OCI-LY7 (cell line): ENCODE results near the gene YWHAB. TPM values are rescaled to one million over a fixed set of nuclear protein-coding genes. Genes with fewer than 3 reads are reported as not detected.

Source experiments
- BruUV-seq: library from RNA; stranded (reverse); fragments of 400-500 nt; replicated peaks from 2 replicates; lab custom pipeline; 2021; lab: Mats Ljungman, UMichigan
- CTCF ChIA-PET: fragments of 300-600 bp; sonication (Branson Sonifier 250); formaldehyde crosslinking; loops from one replicate; lab custom pipeline; 2022; ENCODE audit warnings: antibody characterized with exemption; ENCODE audit not compliant: unreplicated experiment; lab: Charles Lee
- POLR2A ChIA-PET: fragments of 300-600 bp; sonication (Branson Sonifier 250); formaldehyde crosslinking; loops from one replicate; lab custom pipeline; 2022; ENCODE audit warnings: antibody characterized with exemption; lab: Charles Lee
- DNase-seq: peaks from one replicate; pipeline ENCODE4 v3.0.0-alpha.2; 2015; ENCODE audit warnings: low spot score
- H2AFZ ChIP-seq: fragments of 200-600 bp; sonication (generic), shearing (Covaris generic); 2 replicates; pipeline ENCODE4 v1.6.1; 2014; ENCODE audit warnings: mild to moderate bottlenecking, antibody characterized with exemption, low read length, moderate library complexity
- H3K27ac ChIP-seq: fragments of 200-600 bp; sonication (generic); 2 replicates; pipeline ENCODE4 v1.5.1; 2014; ENCODE audit warnings: mixed run types, low read depth, mild to moderate bottlenecking, moderate library complexity, low read length, inconsistent platforms; ENCODE audit not compliant: poor library complexity, severe bottlenecking
- H3K36me3 ChIP-seq: fragments of 200-600 bp; sonication (generic); 2 replicates; pipeline ENCODE4 v1.6.1; 2014; ENCODE audit warnings: mild to moderate bottlenecking, antibody characterized with exemption, low read length, moderate library complexity, mixed read lengths; ENCODE audit not compliant: insufficient read depth
- H3K4me1 ChIP-seq: fragments of 200-600 bp; sonication (generic); 2 replicates; pipeline ENCODE4 v1.5.1; 2014; ENCODE audit warnings: mild to moderate bottlenecking, low read length; ENCODE audit not compliant: insufficient read depth, poor library complexity, severe bottlenecking
- H3K4me2 ChIP-seq: fragments of 200-600 bp; sonication (generic); 2 replicates; pipeline ENCODE4 v1.6.1; 2014; ENCODE audit warnings: mild to moderate bottlenecking, low read length
- H3K4me3 ChIP-seq: fragments of 200-600 bp; sonication (generic); 2 replicates; pipeline ENCODE4 v1.5.1; 2014; ENCODE audit warnings: mild to moderate bottlenecking, low read depth, low read length; ENCODE audit not compliant: poor library complexity, severe bottlenecking
- H3K79me2 ChIP-seq: fragments of 200-600 bp; sonication (generic); 2 replicates; pipeline ENCODE4 v1.6.1; 2016; ENCODE audit warnings: low read depth, mild to moderate bottlenecking, low read length, moderate library complexity, mixed read lengths; ENCODE audit not compliant: insufficient read depth
- H3K9me2 ChIP-seq: fragments of 200-600 bp; sonication (generic); 2 replicates; pipeline ENCODE4 v1.6.1; 2016; ENCODE audit warnings: mild to moderate bottlenecking, low read length, mixed read lengths; ENCODE audit not compliant: insufficient read depth
- H3K9me3 ChIP-seq: fragments of 200-600 bp; sonication (generic); 2 replicates; pipeline ENCODE4 v1.6.1; 2014; ENCODE audit warnings: mild to moderate bottlenecking, mixed run types, low read length, mixed read lengths
- H4K20me1 ChIP-seq: fragments of 200-600 bp; sonication (generic); 2 replicates; pipeline ENCODE4 v1.6.1; 2014; ENCODE audit warnings: mild to moderate bottlenecking, antibody characterized with exemption, low read length, moderate library complexity, mixed read lengths; ENCODE audit not compliant: insufficient read depth
- EZH2phosphoT487 ChIP-seq: fragments of 200-600 bp; sonication (generic); IDR thresholded peaks from 2 replicates; pipeline ENCODE4 v1.6.1; 2018; ENCODE audit warnings: low read depth, borderline replicate concordance, mild to moderate bottlenecking, mixed run types, antibody characterized with exemption, low read length, moderate library complexity, mixed read lengths
- intact Hi-C: fragments of 100-400 bp; cut with micrococcal nuclease; formaldehyde crosslinking; loops from one replicate; pipeline ENCODE4 v1.10.0; 2022; ENCODE audit not compliant: unreplicated experiment
- total RNA-seq, 2 experiments: library from RNA; depleted of rRNA in 1 of 2; stranded (reverse); fragments of >200 nt in 1 of 2; shearing (Covaris generic) in 1 of 2; gene quantifications; 2 replicates each; pipeline ENCODE4 v1.2.3, GENCODE V29; 2014 to 2022
- TF ChIP-seq, protein P1 (sequence below): fragments of 200-600 bp; sonication (generic); conservative IDR thresholded peaks from 2 replicates; pipeline ENCODE4 v1.5.1; 2014; ENCODE audit warnings: mild to moderate bottlenecking, antibody characterized with exemption, low read length, moderate library complexity, mixed read lengths

The YWHAB gene
- total RNA-seq, 2 experiments from 2014 or later, result 72.8 to 245 TPM

DNA sequence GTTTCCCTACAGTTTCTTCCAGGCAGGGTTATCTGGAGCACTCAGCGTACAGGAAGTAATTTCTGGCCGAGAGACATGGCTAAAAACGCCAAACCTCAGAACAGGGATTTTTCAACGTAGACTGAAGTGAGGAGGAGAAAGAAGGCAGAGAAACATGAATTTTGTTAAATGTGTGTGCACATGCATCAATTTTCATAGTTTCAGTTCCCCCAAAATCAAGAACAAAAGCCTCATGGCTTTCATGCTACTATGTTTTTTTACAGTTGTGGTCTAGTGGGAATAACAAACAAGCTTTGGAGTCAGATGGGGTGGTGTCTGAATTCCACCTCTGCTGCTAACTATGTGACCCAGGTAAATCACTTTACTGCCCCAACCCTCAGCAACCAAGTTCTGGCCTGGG is 69.8 kb downstream of the YWHAB start:
- no peak overlapping the region for H2AFZ ChIP-seq
- H3K27ac ChIP-seq, result peak overlapping the region; percentile 61
- BruUV-seq, result no TSS peak
- intact Hi-C loops, result no loop called here
- peaks cover 37% of the 10 kb centered on the region for H3K79me2 ChIP-seq
- no peaks in the 10 kb centered on the region for H3K9me2 ChIP-seq
- H3K4me1 ChIP-seq, result peaks cover 34% of the 10 kb centered on the region
- CTCF ChIA-PET, result no interaction called here
- H3K9me3 ChIP-seq, result no peaks in the 10 kb centered on the region
- POLR2A ChIA-PET, result interaction anchor here (1.1 kb wide), 1 partner anchor 67 kb away, joined by 4 read pairs; no protein-coding TSS in a partner anchor
- H4K20me1 ChIP-seq, result peaks cover 5% of the 10 kb centered on the region; the same call in 1 of the 2 replicates
- peak overlapping the region; percentile 53 for H3K4me2 ChIP-seq
- H3K36me3 ChIP-seq, result peaks cover 84% of the 10 kb centered on the region
- DNase-seq, result no peak
- TF ChIP-seq EZH2phosphoT487, result no peak
- TF ChIP-seq, protein P1, sequence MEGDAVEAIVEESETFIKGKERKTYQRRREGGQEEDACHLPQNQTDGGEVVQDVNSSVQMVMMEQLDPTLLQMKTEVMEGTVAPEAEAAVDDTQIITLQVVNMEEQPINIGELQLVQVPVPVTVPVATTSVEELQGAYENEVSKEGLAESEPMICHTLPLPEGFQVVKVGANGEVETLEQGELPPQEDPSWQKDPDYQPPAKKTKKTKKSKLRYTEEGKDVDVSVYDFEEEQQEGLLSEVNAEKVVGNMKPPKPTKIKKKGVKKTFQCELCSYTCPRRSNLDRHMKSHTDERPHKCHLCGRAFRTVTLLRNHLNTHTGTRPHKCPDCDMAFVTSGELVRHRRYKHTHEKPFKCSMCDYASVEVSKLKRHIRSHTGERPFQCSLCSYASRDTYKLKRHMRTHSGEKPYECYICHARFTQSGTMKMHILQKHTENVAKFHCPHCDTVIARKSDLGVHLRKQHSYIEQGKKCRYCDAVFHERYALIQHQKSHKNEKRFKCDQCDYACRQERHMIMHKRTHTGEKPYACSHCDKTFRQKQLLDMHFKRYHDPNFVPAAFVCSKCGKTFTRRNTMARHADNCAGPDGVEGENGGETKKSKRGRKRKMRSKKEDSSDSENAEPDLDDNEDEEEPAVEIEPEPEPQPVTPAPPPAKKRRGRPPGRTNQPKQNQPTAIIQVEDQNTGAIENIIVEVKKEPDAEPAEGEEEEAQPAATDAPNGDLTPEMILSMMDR, result no peak
- peak overlapping the region; percentile 10 for H3K4me3 ChIP-seq

DNA sequence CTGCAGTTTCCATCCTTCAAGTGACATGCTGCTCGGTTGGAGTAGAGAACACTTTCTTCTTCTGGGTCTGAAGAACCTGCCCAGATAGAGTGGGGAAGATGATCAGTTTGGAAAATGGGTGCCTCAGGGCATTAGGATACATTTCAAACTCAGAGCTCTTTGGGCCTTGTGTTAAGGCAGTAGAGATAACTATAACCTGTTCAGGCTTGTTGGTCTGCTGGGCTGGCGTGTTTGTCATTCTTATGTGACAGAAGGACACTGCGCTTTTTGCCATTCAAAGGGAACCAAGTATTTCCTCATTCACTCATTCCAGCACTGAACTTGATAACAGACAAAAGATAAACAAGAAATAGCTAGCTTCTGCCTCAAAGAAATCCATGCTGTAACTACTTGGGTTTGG is 70.9 kb downstream of the YWHAB start:
- no TSS peak for BruUV-seq
- H3K79me2 ChIP-seq, result peaks cover 37% of the 10 kb centered on the region
- CTCF ChIA-PET, result no interaction called here
- no peaks in the 10 kb centered on the region for H3K9me3 ChIP-seq
- H3K27ac ChIP-seq, result no peak overlapping the region
- H3K4me1 ChIP-seq, result peaks cover 45% of the 10 kb centered on the region
- TF ChIP-seq EZH2phosphoT487, result no peak
- TF ChIP-seq, protein P1, result no peak
- H3K9me2 ChIP-seq, result no peaks in the 10 kb centered on the region
- H2AFZ ChIP-seq, result no peak overlapping the region
- H3K4me3 ChIP-seq, result no peak overlapping the region
- intact Hi-C loops, result no loop called here
- POLR2A ChIA-PET, result interaction anchor here (0.9 to 1.4 kb wide), 2 partner anchors 11 to 21 kb away, joined by 3 to 4 read pairs; no protein-coding TSS in a partner anchor
- DNase-seq, result no peak
- peaks cover 73% of the 10 kb centered on the region for H3K36me3 ChIP-seq
- peak overlapping the region; percentile 53 for H3K4me2 ChIP-seq
- H4K20me1 ChIP-seq, result peaks cover 5% of the 10 kb centered on the region; the same call in 1 of the 2 replicates

Other genes starting within 250 kb of the YWHAB start
- gene ADA, start 234.0 kb upstream of the YWHAB start, total RNA-seq (2014; rRNA removed; shearing (Covaris generic)), result 67.0 and 78.2 TPM in 2 replicates
- 142 and 158 TPM in 2 replicates for gene ADA, start 234.0 kb upstream of the YWHAB start, total RNA-seq (2022)
- gene CCN5, start 170.3 kb upstream of the YWHAB start, total RNA-seq (2014; rRNA removed; shearing (Covaris generic)), result not detected in 2 replicates
- gene CCN5, start 170.3 kb upstream of the YWHAB start, total RNA-seq (2022), result not detected in 2 replicates
- gene KCNK15, start 139.8 kb upstream of the YWHAB start, total RNA-seq (2014; rRNA removed; shearing (Covaris generic)), result not detected in 2 replicates
- not detected in 2 replicates for gene KCNK15, start 139.8 kb upstream of the YWHAB start, total RNA-seq (2022)
- not detected in 2 replicates for gene RIMS4, start 75.2 kb upstream of the YWHAB start, total RNA-seq (2014; rRNA removed; shearing (Covaris generic))
- gene RIMS4, start 75.2 kb upstream of the YWHAB start, total RNA-seq (2022), result 0.13 TPM in 1 of 2 replicates, not detected in the other
- 48.8 and 58.7 TPM in 2 replicates for gene PABPC1L, start 24.4 kb downstream of the YWHAB start, total RNA-seq (2014; rRNA removed; shearing (Covaris generic))
- 171 and 203 TPM in 2 replicates for gene PABPC1L, start 24.4 kb downstream of the YWHAB start, total RNA-seq (2022)
- 35.2 and 38.6 TPM in 2 replicates for gene TOMM34, start 74.7 kb downstream of the YWHAB start, total RNA-seq (2014; rRNA removed; shearing (Covaris generic))
- 48.2 and 50.6 TPM in 2 replicates for gene TOMM34, start 74.7 kb downstream of the YWHAB start, total RNA-seq (2022)
- gene STK4, start 80.8 kb downstream of the YWHAB start, total RNA-seq (2014; rRNA removed; shearing (Covaris generic)), result 67.9 and 80.4 TPM in 2 replicates
- gene STK4, start 80.8 kb downstream of the YWHAB start, total RNA-seq (2022), result 140 and 150 TPM in 2 replicates
- not detected in 2 replicates for gene KCNS1, start 215.4 kb downstream of the YWHAB start, total RNA-seq (2014; rRNA removed; shearing (Covaris generic))
- gene KCNS1, start 215.4 kb downstream of the YWHAB start, total RNA-seq (2022), result not detected in 2 replicates
- not detected in 2 replicates for gene WFDC5, start 229.5 kb downstream of the YWHAB start, total RNA-seq (2014; rRNA removed; shearing (Covaris generic))
- not detected in 2 replicates for gene WFDC5, start 229.5 kb downstream of the YWHAB start, total RNA-seq (2022)
- not detected in 2 replicates for gene WFDC12, start 238.8 kb downstream of the YWHAB start, total RNA-seq (2014; rRNA removed; shearing (Covaris generic))
- gene WFDC12, start 238.8 kb downstream of the YWHAB start, total RNA-seq (2022), result not detected in 2 replicates